ENCODE results near the gene HLA-DPB1. TPM values are rescaled to one million over a fixed set of nuclear protein-coding genes. Genes with fewer than 3 reads are reported as not detected.
A peak's percentile ranks its signal among the peaks of the same experiment; 100 is the strongest.

The HLA-DPB1 gene
- total RNA-seq, 2 experiments from 2014 or later = 2.8 to 4.0 TPM

GRCh38 chr6:33076406-33076934, 680 bp downstream of the HLA-DPB1 start:
- no peaks in the 10 kb centered on the region for H3K36me3 Mint-ChIP-seq (ENCODE audit: low read depth)
- H3K27me3 Mint-ChIP-seq (ENCODE audit: low read depth) = peaks cover 4% of the 10 kb centered on the region
- DNase-seq = no peak
- peak overlapping the region; percentile 62 for H3K4me3 Mint-ChIP-seq
- H3K27ac Mint-ChIP-seq = no peak overlapping the region
- intact Hi-C loops (cut with micrococcal nuclease) = no loop called here
- no peaks in the 10 kb centered on the region for H3K9me3 Mint-ChIP-seq
- CTCF ChIA-PET = no interaction called here
- peaks cover 27% of the 10 kb centered on the region for H3K4me1 Mint-ChIP-seq (ENCODE audit: low read depth)

GRCh38 chr6:33077908-33078307, 2.1 kb downstream of the HLA-DPB1 start:
- Mint-ChIP-seq H3K4me1 (ENCODE audit: low read depth) (peaks cover 22% of the 10 kb centered on the region), H3K9me3 (no peaks in the 10 kb centered on the region), H3K4me3 (no peak overlapping the region), H3K27ac (no peak overlapping the region), H3K36me3 (ENCODE audit: low read depth) (no peaks in the 10 kb centered on the region), H3K27me3 (ENCODE audit: low read depth) (peaks cover 4% of the 10 kb centered on the region)
- DNase-seq = no peak
- CTCF ChIA-PET = no interaction called here
- intact Hi-C loops (cut with micrococcal nuclease) = no loop called here

GRCh38 chr6:33078442-33078841, 2.7 kb downstream of the HLA-DPB1 start:
- H3K27ac Mint-ChIP-seq = no peak overlapping the region
- intact Hi-C loops (cut with micrococcal nuclease) = no loop called here
- no peaks in the 10 kb centered on the region for H3K36me3 Mint-ChIP-seq (ENCODE audit: low read depth)
- DNase-seq = no peak
- H3K27me3 Mint-ChIP-seq (ENCODE audit: low read depth) = peaks cover 3% of the 10 kb centered on the region
- H3K9me3 Mint-ChIP-seq = no peaks in the 10 kb centered on the region
- H3K4me3 Mint-ChIP-seq = no peak overlapping the region
- CTCF ChIA-PET = interaction anchor here (0.9 kb wide), 1 partner anchor 207 kb away, joined by 4 read pairs; no protein-coding TSS in a partner anchor
- peaks cover 20% of the 10 kb centered on the region for H3K4me1 Mint-ChIP-seq (ENCODE audit: low read depth)

GRCh38 chr6:33078919-33079521, 3.2 kb downstream of the HLA-DPB1 start:
- Mint-ChIP-seq H3K36me3 (ENCODE audit: low read depth) (no peaks in the 10 kb centered on the region), H3K27me3 (ENCODE audit: low read depth) (no peaks in the 10 kb centered on the region), H3K4me3 (no peak overlapping the region), H3K4me1 (ENCODE audit: low read depth) (peaks cover 17% of the 10 kb centered on the region), H3K27ac (no peak overlapping the region), H3K9me3 (no peaks in the 10 kb centered on the region)
- CTCF ChIA-PET = interaction anchor here (0.9 kb wide), 1 partner anchor 207 kb away, joined by 4 read pairs; no protein-coding TSS in a partner anchor
- DNase-seq = no peak
- intact Hi-C loops (cut with micrococcal nuclease) = no loop called here

- Mint-ChIP-seq H3K27me3 (ENCODE audit: low read depth) (no peaks in the 10 kb centered on the region), H3K4me3 (no peak overlapping the region), H3K4me1 (ENCODE audit: low read depth) (peaks cover 17% of the 10 kb centered on the region), H3K9me3 (no peaks in the 10 kb centered on the region), H3K27ac (no peak overlapping the region), H3K36me3 (ENCODE audit: low read depth) (no peaks in the 10 kb centered on the region)
- DNase-seq = no peak
- CTCF ChIA-PET = interaction anchor here (0.6 kb wide), 1 partner anchor 47 kb away, joined by 5 read pairs; no protein-coding TSS in a partner anchor
- intact Hi-C loops (cut with micrococcal nuclease) = no loop called here
Observed at GRCh38 chr6:33079580-33079979, 3.8 kb downstream of the HLA-DPB1 start.

GRCh38 chr6:33080127-33081089, 4.6 kb downstream of the HLA-DPB1 start:
- no peaks in the 10 kb centered on the region for H3K27me3 Mint-ChIP-seq (ENCODE audit: low read depth)
- H3K36me3 Mint-ChIP-seq (ENCODE audit: low read depth) = no peaks in the 10 kb centered on the region
- CTCF ChIA-PET = interaction anchor here (0.6 kb wide), 1 partner anchor 46 kb away, joined by 5 read pairs; no protein-coding TSS in a partner anchor
- H3K27ac Mint-ChIP-seq = no peak overlapping the region
- H3K4me1 Mint-ChIP-seq (ENCODE audit: low read depth) = peaks cover 12% of the 10 kb centered on the region
- DNase-seq = no peak
- H3K9me3 Mint-ChIP-seq = no peaks in the 10 kb centered on the region
- intact Hi-C loops (cut with micrococcal nuclease) = no loop called here
- H3K4me3 Mint-ChIP-seq = peak overlapping the region; percentile 30

- no peak overlapping the region for H3K27ac Mint-ChIP-seq
- CTCF ChIA-PET = interaction anchor here (0.8 to 1.0 kb wide), 2 partner anchors 45 to 67 kb away, joined by 3 read pairs; no protein-coding TSS in a partner anchor
Observed at GRCh38 chr6:33081098-33081824, 5.5 kb downstream of the HLA-DPB1 start.

GRCh38 chr6:33082702-33083101, 6.9 kb downstream of the HLA-DPB1 start:
- intact Hi-C loops (cut with micrococcal nuclease) = loop anchor here (2.0 kb wide), 1 partner anchor 68 kb away; no protein-coding TSS in a partner anchor
- peak; percentile 38 for DNase-seq
- Mint-ChIP-seq H3K36me3 (ENCODE audit: low read depth) (no peaks in the 10 kb centered on the region), H3K27ac (no peak overlapping the region), H3K27me3 (ENCODE audit: low read depth) (no peaks in the 10 kb centered on the region), H3K4me3 (no peak overlapping the region), H3K9me3 (no peaks in the 10 kb centered on the region), H3K4me1 (ENCODE audit: low read depth) (peaks cover 3% of the 10 kb centered on the region)
- CTCF ChIA-PET = interaction anchor here (1.7 kb wide), 1 partner anchor 68 kb away, joined by 9 read pairs; no protein-coding TSS in a partner anchor

More at GRCh38 chr6:33081098-33081824, 5.5 kb downstream of the HLA-DPB1 start:
- intact Hi-C loops (cut with micrococcal nuclease) = no loop called here
- Mint-ChIP-seq H3K4me1 (ENCODE audit: low read depth) (peaks cover 7% of the 10 kb centered on the region), H3K36me3 (ENCODE audit: low read depth) (no peaks in the 10 kb centered on the region), H3K27me3 (ENCODE audit: low read depth) (no peaks in the 10 kb centered on the region), H3K9me3 (no peaks in the 10 kb centered on the region), H3K4me3 (no peak overlapping the region)
- no peak for DNase-seq

GRCh38 chr6:33085627-33086026, 9.8 kb downstream of the HLA-DPB1 start:
- DNase-seq = no peak
- intact Hi-C loops (cut with micrococcal nuclease) = no loop called here
- Mint-ChIP-seq H3K4me1 (ENCODE audit: low read depth) (peaks cover 2% of the 10 kb centered on the region), H3K36me3 (ENCODE audit: low read depth) (no peaks in the 10 kb centered on the region), H3K27me3 (ENCODE audit: low read depth) (peaks cover 2% of the 10 kb centered on the region), H3K27ac (no peak overlapping the region), H3K4me3 (no peak overlapping the region), H3K9me3 (no peaks in the 10 kb centered on the region)
- CTCF ChIA-PET = interaction anchor here (0.6 kb wide), 1 partner anchor 152 kb away, joined by 3 read pairs; no protein-coding TSS in a partner anchor

- Mint-ChIP-seq H3K9me3 (no peaks in the 10 kb centered on the region), H3K4me3 (no peak overlapping the region), H3K27me3 (ENCODE audit: low read depth) (peaks cover 2% of the 10 kb centered on the region), H3K36me3 (ENCODE audit: low read depth) (no peaks in the 10 kb centered on the region), H3K27ac (no peak overlapping the region), H3K4me1 (ENCODE audit: low read depth) (no peaks in the 10 kb centered on the region)
- intact Hi-C loops (cut with micrococcal nuclease) = no loop called here
- DNase-seq = no peak
- CTCF ChIA-PET = interaction anchor here (1.3 to 1.6 kb wide), 3 partner anchors 72 to 104 kb away, joined by 3 to 7 read pairs (median 5); no protein-coding TSS in a partner anchor
Observed at GRCh38 chr6:33088258-33088930, 12.6 kb downstream of the HLA-DPB1 start.

- no peaks in the 10 kb centered on the region for H3K4me1 Mint-ChIP-seq (ENCODE audit: low read depth)
- no peak overlapping the region for H3K27ac Mint-ChIP-seq
- peaks cover 2% of the 10 kb centered on the region for H3K27me3 Mint-ChIP-seq (ENCODE audit: low read depth)
- H3K9me3 Mint-ChIP-seq = no peaks in the 10 kb centered on the region
- no peak for DNase-seq
- no peaks in the 10 kb centered on the region for H3K36me3 Mint-ChIP-seq (ENCODE audit: low read depth)
- intact Hi-C loops (cut with micrococcal nuclease) = no loop called here
- H3K4me3 Mint-ChIP-seq = no peak overlapping the region
- CTCF ChIA-PET = interaction anchor here (1.3 to 1.6 kb wide), 3 partner anchors 73 to 105 kb away, joined by 3 to 7 read pairs (median 5); no protein-coding TSS in a partner anchor
Observed at GRCh38 chr6:33088931-33089620, 13.3 kb downstream of the HLA-DPB1 start.

Measured in activated naive CD4-positive, alpha-beta T cell treated with anti-CD3 and anti-CD28 coated beads for 36 hours (primary cell).